ENCODE results near the gene PNMT.
A peak's percentile ranks its signal among the peaks of the same experiment; 100 is the strongest.

PNMT gene

GRCh38 chr17:39634384-39634871 lies 33.8 kb upstream of the PNMT start:
- peak; percentile 20 to 71 for DNase-seq

- DNase-seq, result no peak
Observed at GRCh38 chr17:39635614-39636176, 32.6 kb upstream of the PNMT start.

- no peak for DNase-seq
Observed at GRCh38 chr17:39636587-39636926, 31.7 kb upstream of the PNMT start.

GRCh38 chr17:39636927-39637736 lies 31.1 kb upstream of the PNMT start, which contains the start of gene STARD3:
TSS of gene STARD3 (plus strand) at chr17:39637144. CDS start at chr17:39653532, 16,388 bp downstream.
- DNase-seq, result peak; percentile 79 to 86

- no peak for DNase-seq
Observed at GRCh38 chr17:39638317-39638716, 29.9 kb upstream of the PNMT start.

- no peak for DNase-seq
Observed at GRCh38 chr17:39639043-39639442, 29.2 kb upstream of the PNMT start.

GRCh38 chr17:39639566-39640458 lies 28.4 kb upstream of the PNMT start:
- DNase-seq, result no peak

- no peak for DNase-seq
Observed at GRCh38 chr17:39640591-39641031, 27.6 kb upstream of the PNMT start.

GRCh38 chr17:39641097-39641496 lies 27.2 kb upstream of the PNMT start:
- no peak for DNase-seq

GRCh38 chr17:39641883-39642282 lies 26.4 kb upstream of the PNMT start:
- DNase-seq, result no peak

- DNase-seq, result no peak
Observed at GRCh38 chr17:39642291-39643074, 25.8 kb upstream of the PNMT start.

GRCh38 chr17:39643271-39643670 lies 25.0 kb upstream of the PNMT start:
- DNase-seq, result no peak

- no peak for DNase-seq
Observed at GRCh38 chr17:39647256-39647655, 21.0 kb upstream of the PNMT start.

- no peak for DNase-seq
Observed at GRCh38 chr17:39648616-39649366, 19.5 kb upstream of the PNMT start.

GRCh38 chr17:39650121-39650579 lies 18.1 kb upstream of the PNMT start:
- DNase-seq, result no peak

- no peak for DNase-seq
Observed at GRCh38 chr17:39651923-39652586, 16.2 kb upstream of the PNMT start.

GRCh38 chr17:39652587-39653315 lies 15.5 kb upstream of the PNMT start:
- DNase-seq, result peak; percentile 60 to 79

GRCh38 chr17:39653316-39653661 lies 15.0 kb upstream of the PNMT start:
- DNase-seq, result no peak

GRCh38 chr17:39653662-39654331 lies 14.5 kb upstream of the PNMT start:
- peak in 1 of 2 donors; percentile 42 for DNase-seq

- no peak for DNase-seq
Observed at GRCh38 chr17:39655105-39655504, 13.1 kb upstream of the PNMT start.
